Neutrophil (primary cell): Measurements from ENCODE around the gene B3GALT4.
"Not testable (repeated sequence)": the region's sequence is repeated elsewhere in the genome, so short reads cannot be mapped to it uniquely, and the experiment has no call there.

Experiments used
- H3K27ac ChIP-seq: fragments of 200-600 bp; sonication (generic); 2 replicates; pipeline ENCODE4 v1.5.1; 2016; ENCODE audit warnings: mild to moderate bottlenecking, moderate library complexity
- H3K27me3 ChIP-seq: fragments of 200-600 bp; sonication (generic); 2 replicates; pipeline ENCODE4 v1.6.0; 2016; ENCODE audit warnings: mild to moderate bottlenecking
- H3K36me3 ChIP-seq: fragments of 200-600 bp; sonication (generic); 2 replicates; pipeline ENCODE4 v1.5.1; 2017
- H3K4me1 ChIP-seq, 2 experiments: fragments of 200-600 bp in 1 of 2; sonication (generic) in 1 of 2; 1 replicate in 1 of 2; 2 replicates in 1 of 2; pipeline versions ENCODE4 v1.5.1 to v1.6.1; 2013 to 2016; ENCODE audit warnings: low read depth in 1 of 2, low read length in 1 of 2, mild to moderate bottlenecking in 1 of 2, moderate library complexity in 1 of 2; ENCODE audit not compliant: control insufficient read depth in 1 of 2, insufficient read depth in 1 of 2
- H3K4me3 ChIP-seq, 2 experiments: fragments of 200-600 bp in 1 of 2; sonication (generic) in 1 of 2; 1 replicate in 1 of 2; 2 replicates in 1 of 2; pipeline ENCODE4 v1.5.1; 2013 to 2016; ENCODE audit warnings: low read depth in 1 of 2, low read length in 1 of 2, mild to moderate bottlenecking in 1 of 2, moderate library complexity in 1 of 2
- H3K9me3 ChIP-seq: fragments of 200-600 bp; sonication (generic); 2 replicates; pipeline ENCODE4 v1.5.1; 2016
- TF ChIP-seq, protein P1 (sequence below): fragments of 200-600 bp; sonication (generic); IDR thresholded peaks from 2 replicates; pipeline ENCODE4 v1.5.1; 2016; ENCODE audit warnings: antibody characterized with exemption

B3GALT4 gene

DNA sequence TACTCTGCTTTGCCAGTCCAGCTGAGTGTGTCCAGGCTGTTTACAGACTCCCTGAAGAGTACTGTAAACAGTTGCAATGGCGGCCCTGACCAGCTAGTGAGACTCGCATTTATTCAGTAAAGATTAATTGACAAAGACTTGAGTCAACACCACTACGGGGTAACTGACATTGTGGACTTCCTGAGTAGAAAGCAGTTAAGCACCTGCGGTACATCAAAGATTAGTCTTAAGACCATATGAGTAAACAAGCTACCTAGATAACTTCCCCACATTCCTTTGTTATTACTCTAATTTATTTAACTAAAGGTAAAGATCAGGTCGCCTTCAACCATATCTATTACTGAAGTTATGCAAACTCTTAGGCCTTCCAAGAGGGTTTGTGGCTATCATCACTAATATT lies 17.9 kb upstream of the B3GALT4 start:
- Histone ChIP-seq H3K36me3 (peaks cover 55% of the 10 kb centered on the region), H3K9me3 (no peaks in the 10 kb centered on the region), H3K27ac (no peak overlapping the region), H3K27me3 (no peaks in the 10 kb centered on the region), H3K4me3 (no peak overlapping the region), H3K4me1 (no peaks in the 10 kb centered on the region)
- TF ChIP-seq, protein P1, sequence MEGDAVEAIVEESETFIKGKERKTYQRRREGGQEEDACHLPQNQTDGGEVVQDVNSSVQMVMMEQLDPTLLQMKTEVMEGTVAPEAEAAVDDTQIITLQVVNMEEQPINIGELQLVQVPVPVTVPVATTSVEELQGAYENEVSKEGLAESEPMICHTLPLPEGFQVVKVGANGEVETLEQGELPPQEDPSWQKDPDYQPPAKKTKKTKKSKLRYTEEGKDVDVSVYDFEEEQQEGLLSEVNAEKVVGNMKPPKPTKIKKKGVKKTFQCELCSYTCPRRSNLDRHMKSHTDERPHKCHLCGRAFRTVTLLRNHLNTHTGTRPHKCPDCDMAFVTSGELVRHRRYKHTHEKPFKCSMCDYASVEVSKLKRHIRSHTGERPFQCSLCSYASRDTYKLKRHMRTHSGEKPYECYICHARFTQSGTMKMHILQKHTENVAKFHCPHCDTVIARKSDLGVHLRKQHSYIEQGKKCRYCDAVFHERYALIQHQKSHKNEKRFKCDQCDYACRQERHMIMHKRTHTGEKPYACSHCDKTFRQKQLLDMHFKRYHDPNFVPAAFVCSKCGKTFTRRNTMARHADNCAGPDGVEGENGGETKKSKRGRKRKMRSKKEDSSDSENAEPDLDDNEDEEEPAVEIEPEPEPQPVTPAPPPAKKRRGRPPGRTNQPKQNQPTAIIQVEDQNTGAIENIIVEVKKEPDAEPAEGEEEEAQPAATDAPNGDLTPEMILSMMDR: no peak

DNA sequence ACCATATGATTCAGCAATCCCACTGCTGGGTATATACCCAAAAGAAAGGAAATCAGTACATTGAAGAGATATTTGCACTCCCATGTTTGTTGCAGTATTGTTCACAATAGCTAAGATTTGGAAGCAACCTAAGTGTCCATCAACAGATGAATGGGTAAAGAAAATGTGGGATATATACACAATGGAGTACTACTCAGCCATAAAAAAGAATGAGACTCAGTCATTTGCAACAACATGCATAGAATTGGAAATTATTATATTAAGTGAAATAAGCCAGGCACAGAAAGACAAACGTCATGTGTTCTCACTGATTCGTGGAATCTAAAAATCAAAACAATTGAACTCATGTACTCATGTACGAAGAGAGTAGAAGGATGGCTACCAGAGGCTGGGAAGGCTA lies 14.4 kb upstream of the B3GALT4 start:
- not testable (repeated sequence) for H3K4me3 ChIP-seq, H3K9me3 ChIP-seq, H3K4me1 ChIP-seq, H3K27ac ChIP-seq, H3K27me3 ChIP-seq
- H3K36me3 ChIP-seq: peaks cover 84% of the 10 kb centered on the region

DNA sequence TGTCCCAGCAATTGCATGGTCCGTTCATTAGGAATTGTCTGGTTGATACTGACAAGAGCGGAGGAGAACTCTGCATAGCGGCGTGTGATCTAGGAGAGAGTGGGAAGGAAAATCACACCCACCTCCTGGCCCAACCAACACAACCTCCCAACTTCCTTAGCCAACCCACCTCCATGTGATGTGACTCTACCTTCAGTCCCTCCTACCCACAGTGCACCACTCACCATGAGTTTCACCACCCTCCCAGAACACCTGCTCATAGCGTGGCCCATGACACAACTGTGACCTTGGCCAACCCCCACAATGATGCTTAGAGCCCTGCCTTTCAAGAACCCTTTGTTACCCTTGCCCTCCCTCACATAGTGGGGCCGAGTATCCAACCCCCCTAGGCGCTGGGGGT lies 12.9 kb upstream of the B3GALT4 start:
- H3K27me3 ChIP-seq: no peaks in the 10 kb centered on the region
- TF ChIP-seq, protein P1: no peak
- no peak overlapping the region for H3K27ac ChIP-seq
- H3K4me1 ChIP-seq: no peaks in the 10 kb centered on the region
- peaks cover 91% of the 10 kb centered on the region for H3K36me3 ChIP-seq
- H3K9me3 ChIP-seq: no peaks in the 10 kb centered on the region
- no peak overlapping the region for H3K4me3 ChIP-seq

DNA sequence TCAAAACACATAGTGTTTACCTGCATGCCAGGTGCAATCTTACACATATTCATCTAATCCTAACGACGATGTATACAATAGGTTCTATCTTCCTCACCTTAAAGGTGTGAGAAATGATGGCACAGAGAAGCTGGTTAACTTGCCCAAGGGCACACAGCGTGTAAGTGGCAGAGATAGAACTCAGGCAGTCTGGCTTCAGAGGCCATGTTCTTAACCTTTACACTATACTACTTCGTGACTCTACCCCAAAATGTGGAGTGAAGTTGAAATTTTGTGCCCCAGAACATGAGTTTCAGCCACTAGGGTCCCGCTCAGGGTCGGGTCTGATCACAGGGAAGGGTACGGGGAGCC lies 5.8 kb upstream of the B3GALT4 start:
- H3K27ac ChIP-seq: peak overlapping the region; percentile 96
- peaks cover 30% of the 10 kb centered on the region for H3K36me3 ChIP-seq
- no peaks in the 10 kb centered on the region for H3K9me3 ChIP-seq
- peaks cover 21 to 27% of the 10 kb centered on the region in 2 experiments for H3K4me1 ChIP-seq
- H3K4me3 ChIP-seq: peak overlapping the region; percentile 73 to 87
- TF ChIP-seq, protein P1: no peak
- no peaks in the 10 kb centered on the region for H3K27me3 ChIP-seq

DNA sequence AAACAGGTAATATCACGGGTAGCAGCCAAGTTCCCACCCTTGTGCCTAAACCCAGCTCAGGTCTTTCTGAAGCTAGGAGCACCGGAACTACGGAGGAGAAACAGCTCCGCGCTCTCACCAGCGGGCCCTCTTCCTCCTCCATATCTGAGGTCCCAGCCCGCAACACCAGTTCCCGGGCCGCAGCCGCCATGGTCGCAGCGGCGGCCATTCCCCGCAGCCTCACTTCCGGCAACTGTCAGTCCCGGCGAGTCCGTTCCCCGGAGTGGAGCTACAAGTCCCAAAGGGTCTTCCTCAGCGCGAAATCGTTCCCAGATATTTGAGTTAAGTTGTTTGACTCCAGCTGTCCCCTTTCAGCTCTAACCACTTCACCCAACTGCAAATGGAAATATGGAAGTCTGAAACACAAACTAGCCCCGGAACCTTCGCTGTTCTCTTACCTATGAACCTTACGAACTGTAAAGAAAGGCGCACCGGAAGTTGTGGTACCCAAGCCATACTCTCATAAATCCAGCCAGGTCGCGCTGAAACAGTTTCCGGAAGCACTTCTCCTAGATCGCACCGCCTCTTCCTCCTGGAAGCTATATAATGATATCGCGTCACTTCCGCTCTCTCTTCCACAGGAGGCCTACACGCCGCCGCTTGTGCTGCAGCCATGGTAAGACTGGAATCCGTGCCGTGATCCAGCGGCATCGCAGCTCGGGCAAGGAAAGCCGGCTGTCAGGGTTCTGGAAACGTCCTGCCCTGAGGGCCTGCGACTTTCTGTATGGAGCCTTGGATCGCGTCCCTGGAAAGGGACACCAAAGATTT lies 5.3 kb upstream of the B3GALT4 start, which contains the start of the genes RPS18 and VPS52:
RPS18 (plus strand) TSS at position 608 of the 807 bp plus-strand sequence; CDS start at position 653, 45 bp downstream.
VPS52 (minus strand) TSS at position 409 of the 807 bp plus-strand sequence; CDS start at position 208, 201 bp downstream.
- Histone ChIP-seq H3K4me1 (peaks cover 26 to 33% of the 10 kb centered on the region in 2 experiments), H3K4me3 (peak within 1 kb of the TSS; percentile 73 to 87), H3K9me3 (no peaks in the 10 kb centered on the region), H3K27ac (peak within 1 kb of the TSS; percentile 96), H3K36me3 (peaks cover 24% of the 10 kb centered on the region), H3K27me3 (no peaks in the 10 kb centered on the region)
- TF ChIP-seq, protein P1: peak; percentile 38
